Hematopoietic multipotent progenitor cell (in vitro differentiated cells): ENCODE results near the gene ZBTB20. TPM values are rescaled to one million over a fixed set of nuclear protein-coding genes. Genes with fewer than 3 reads are reported as not detected.

Experiments used
- DNase-seq, 3 donors: peaks; one replicate each; pipeline ENCODE4 v3.0.0-alpha.2; 2011 to 2015; ENCODE audit warnings: low read depth in 2 of 3, low spot score in 2 of 3
- total RNA-seq: library from RNA; depleted of rRNA; stranded (reverse); fragments of >200 nt; gene quantifications from one replicate; pipeline ENCODE4 v1.2.3, GENCODE V29; 2012

ZBTB20 gene
- total RNA-seq, 1 donor, result 78.4 TPM

- DNase-seq, result no peak
These were observed 819.4 kb downstream of the ZBTB20 start for GRCh38 chr3:114327665-114328064.

- no peak for DNase-seq
These were observed 823.4 kb downstream of the ZBTB20 start for GRCh38 chr3:114323546-114324254.

- no peak for DNase-seq
These were observed 826.8 kb downstream of the ZBTB20 start for GRCh38 chr3:114320246-114320645.

- no peak for DNase-seq
These were observed 827.6 kb downstream of the ZBTB20 start for GRCh38 chr3:114319453-114319852.

- DNase-seq, result no peak
These were observed 828.8 kb downstream of the ZBTB20 start for GRCh38 chr3:114318295-114318694.

GRCh38 chr3:114314282-114314681, 832.8 kb downstream of the ZBTB20 start:
- no peak for DNase-seq

- no peak for DNase-seq
These were observed 833.7 kb downstream of the ZBTB20 start for GRCh38 chr3:114313426-114313825.

GRCh38 chr3:114310695-114311094, 836.4 kb downstream of the ZBTB20 start:
- DNase-seq, result no peak

GRCh38 chr3:114308830-114309229, 838.3 kb downstream of the ZBTB20 start:
- no peak for DNase-seq

- DNase-seq, result no peak
These were observed 838.7 kb downstream of the ZBTB20 start for GRCh38 chr3:114308377-114308776.

GRCh38 chr3:114307832-114308231, 839.3 kb downstream of the ZBTB20 start:
- no peak for DNase-seq

- DNase-seq, result no peak
These were observed 839.8 kb downstream of the ZBTB20 start for GRCh38 chr3:114307222-114307830.

GRCh38 chr3:114299941-114300624, 847.0 kb downstream of the ZBTB20 start:
- no peak for DNase-seq

- DNase-seq, result peak in 1 of 3 donors; percentile 16
These were observed 847.7 kb downstream of the ZBTB20 start for GRCh38 chr3:114299421-114299820.

GRCh38 chr3:114295946-114296345, 851.1 kb downstream of the ZBTB20 start:
- DNase-seq, result no peak

GRCh38 chr3:114294940-114295480, 852.1 kb downstream of the ZBTB20 start:
- no peak for DNase-seq

- DNase-seq, result no peak
These were observed 853.1 kb downstream of the ZBTB20 start, which contains the start of gene TIGIT for GRCh38 chr3:114293838-114294535. Gene TIGIT, plus strand, starts transcription at chr3:114294028. Its CDS starts 34 bp downstream, at chr3:114294062.

- peak; percentile 73 to 86 (median 81) for DNase-seq
These were observed 855.9 kb downstream of the ZBTB20 start for GRCh38 chr3:114290911-114291901.

- DNase-seq, result no peak
These were observed 860.8 kb downstream of the ZBTB20 start for GRCh38 chr3:114286266-114286665.
